GM19043 (cell line): Measurements from ENCODE around the gene PPP6R2.
"Not testable (repeated sequence)": the region's sequence is repeated elsewhere in the genome, so short reads cannot be mapped to it uniquely, and the experiment has no call there.

Source experiments
- ATAC-seq: cut with Tn5 transposase; IDR thresholded peaks from one replicate; pipeline ENCODE4 v1.9.1; 2021; ENCODE audit warnings: low read depth; ENCODE audit not compliant: unreplicated experiment

Gene PPP6R2

GRCh38 chr22:50397371-50398060 lies 54.4 kb downstream of the PPP6R2 start:
- not testable (repeated sequence) for ATAC-seq

GRCh38 chr22:50398831-50399648 lies 55.9 kb downstream of the PPP6R2 start:
- no peak for ATAC-seq

- no peak for ATAC-seq
Observed at GRCh38 chr22:50399751-50400331, 56.7 kb downstream of the PPP6R2 start.

GRCh38 chr22:50400406-50400805 lies 57.3 kb downstream of the PPP6R2 start:
- ATAC-seq, result no peak

GRCh38 chr22:50400931-50401330 lies 57.8 kb downstream of the PPP6R2 start:
- no peak for ATAC-seq

- ATAC-seq, result no peak
Observed at GRCh38 chr22:50401907-50402306, 58.8 kb downstream of the PPP6R2 start.

GRCh38 chr22:50403701-50404101 lies 60.6 kb downstream of the PPP6R2 start:
- ATAC-seq, result no peak

- ATAC-seq, result no peak
Observed at GRCh38 chr22:50406416-50407170, 63.5 kb downstream of the PPP6R2 start.

GRCh38 chr22:50408311-50408710 lies 65.2 kb downstream of the PPP6R2 start:
- no peak for ATAC-seq

GRCh38 chr22:50408954-50409353 lies 65.8 kb downstream of the PPP6R2 start:
- ATAC-seq, result not testable (repeated sequence)

- ATAC-seq, result no peak
Observed at GRCh38 chr22:50414476-50415248, 71.5 kb downstream of the PPP6R2 start.

GRCh38 chr22:50415426-50415825 lies 72.3 kb downstream of the PPP6R2 start:
- no peak for ATAC-seq

- no peak for ATAC-seq
Observed at GRCh38 chr22:50416996-50417395, 73.9 kb downstream of the PPP6R2 start.

- no peak for ATAC-seq
Observed at GRCh38 chr22:50417411-50418210, 74.5 kb downstream of the PPP6R2 start.

GRCh38 chr22:50418624-50419023 lies 75.5 kb downstream of the PPP6R2 start:
- ATAC-seq, result no peak

- ATAC-seq, result no peak
Observed at GRCh38 chr22:50419116-50419515, 76.0 kb downstream of the PPP6R2 start.

GRCh38 chr22:50420015-50420414 lies 76.9 kb downstream of the PPP6R2 start:
- no peak for ATAC-seq

GRCh38 chr22:50420581-50420980 lies 77.5 kb downstream of the PPP6R2 start:
- no peak for ATAC-seq

- no peak for ATAC-seq
Observed at GRCh38 chr22:50422046-50422445, 78.9 kb downstream of the PPP6R2 start.
